ENCODE results near the gene FAM13C. TPM values are rescaled to one million over a fixed set of nuclear protein-coding genes. Genes with fewer than 3 reads are reported as not detected.

FAM13C gene
- polyA plus RNA-seq, 1 of the 3 experiments (the other 2 are of a cell fraction), result 7.6 TPM

- ChIA-PET CTCF (interaction anchor here (1.2 kb wide), 1 partner anchor 270 kb away, joined by 3 read pairs; no protein-coding TSS in a partner anchor), POLR2A (no interaction called here)
- Histone ChIP-seq H3K4me2 (no peak overlapping the region), H3F3A (replicated peaks; ENCODE audit: insufficient read depth) (no peaks in the 10 kb centered on the region), H3K9me2 (no peaks in the 10 kb centered on the region), H4K20me1 (ENCODE audit: insufficient read depth) (no peaks in the 10 kb centered on the region), H2AFZ (ENCODE audit: low read depth) (no peak overlapping the region), H3K9ac (no peak overlapping the region), H3K4me3 (ENCODE audit: low read depth in 2 of 2, low read length in 1 of 2) (no peak overlapping the region), H3K4me1 (ENCODE audit: control insufficient read depth in 1 of 2, insufficient read depth in 2 of 2, low read depth in 1 of 2, low read length in 1 of 2) (no peaks in the 10 kb centered on the region), H3K79me2 (ENCODE audit: insufficient read depth) (no peaks in the 10 kb centered on the region), H3K36me3 (replicated peaks in 1 of 2; ENCODE audit: control insufficient read depth in 1 of 2, insufficient read depth in 2 of 2, low read length in 1 of 2) (peaks cover 17 to 29% of the 10 kb centered on the region in 2 experiments), H3K27me3 (ENCODE audit: insufficient read depth) (no peaks in the 10 kb centered on the region), H3K9me3 (no peaks in the 10 kb centered on the region), H3K27ac (ENCODE audit: low read depth in 2 of 2, low read length in 1 of 2) (no peak overlapping the region)
- TF ChIP-seq FOXJ3 (CRISPR knock-in tag; IDR thresholded peaks at IDR 0.05) (no peak), POLR2AphosphoS5 (IDR thresholded peaks at IDR 0.05; ENCODE audit: low read depth, low read length) (no peak), CTCF (IDR thresholded peaks at IDR 0.05) (no peak), EZH2phosphoT487 (IDR thresholded peaks at IDR 0.05; ENCODE audit: borderline replicate concordance, low read depth) (no peak), USF1 (IDR thresholded peaks at IDR 0.05; ENCODE audit: borderline replicate concordance, low read depth) (no peak), RXRA (IDR thresholded peaks at IDR 0.05; ENCODE audit: borderline replicate concordance, low read depth) (no peak), RFX5 (IDR thresholded peaks at IDR 0.05; ENCODE audit: low read length) (no peak), TCF12 (IDR thresholded peaks at IDR 0.05) (no peak), MXI1 (IDR thresholded peaks at IDR 0.05; ENCODE audit: low read depth, low read length) (no peak), RCOR1 (IDR thresholded peaks at IDR 0.05; ENCODE audit: low read length) (no peak)
- TF ChIP-seq, protein P1, sequence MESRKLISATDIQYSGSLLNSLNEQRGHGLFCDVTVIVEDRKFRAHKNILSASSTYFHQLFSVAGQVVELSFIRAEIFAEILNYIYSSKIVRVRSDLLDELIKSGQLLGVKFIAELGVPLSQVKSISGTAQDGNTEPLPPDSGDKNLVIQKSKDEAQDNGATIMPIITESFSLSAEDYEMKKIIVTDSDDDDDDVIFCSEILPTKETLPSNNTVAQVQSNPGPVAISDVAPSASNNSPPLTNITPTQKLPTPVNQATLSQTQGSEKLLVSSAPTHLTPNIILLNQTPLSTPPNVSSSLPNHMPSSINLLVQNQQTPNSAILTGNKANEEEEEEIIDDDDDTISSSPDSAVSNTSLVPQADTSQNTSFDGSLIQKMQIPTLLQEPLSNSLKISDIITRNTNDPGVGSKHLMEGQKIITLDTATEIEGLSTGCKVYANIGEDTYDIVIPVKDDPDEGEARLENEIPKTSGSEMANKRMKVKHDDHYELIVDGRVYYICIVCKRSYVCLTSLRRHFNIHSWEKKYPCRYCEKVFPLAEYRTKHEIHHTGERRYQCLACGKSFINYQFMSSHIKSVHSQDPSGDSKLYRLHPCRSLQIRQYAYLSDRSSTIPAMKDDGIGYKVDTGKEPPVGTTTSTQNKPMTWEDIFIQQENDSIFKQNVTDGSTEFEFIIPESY (IDR thresholded peaks at IDR 0.05; ENCODE audit: borderline replicate concordance, low read depth), result no peak
- TF ChIP-seq, protein P2, sequence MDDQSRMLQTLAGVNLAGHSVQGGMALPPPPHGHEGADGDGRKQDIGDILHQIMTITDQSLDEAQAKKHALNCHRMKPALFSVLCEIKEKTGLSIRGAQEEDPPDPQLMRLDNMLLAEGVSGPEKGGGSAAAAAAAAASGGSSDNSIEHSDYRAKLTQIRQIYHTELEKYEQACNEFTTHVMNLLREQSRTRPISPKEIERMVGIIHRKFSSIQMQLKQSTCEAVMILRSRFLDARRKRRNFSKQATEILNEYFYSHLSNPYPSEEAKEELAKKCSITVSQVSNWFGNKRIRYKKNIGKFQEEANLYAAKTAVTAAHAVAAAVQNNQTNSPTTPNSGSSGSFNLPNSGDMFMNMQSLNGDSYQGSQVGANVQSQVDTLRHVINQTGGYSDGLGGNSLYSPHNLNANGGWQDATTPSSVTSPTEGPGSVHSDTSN (IDR thresholded peaks at IDR 0.05), result no peak
- no peak for DNase-seq
These were observed 42.5 kb downstream of the FAM13C start for GRCh38 chr10:59319854-59320253.

DNA sequence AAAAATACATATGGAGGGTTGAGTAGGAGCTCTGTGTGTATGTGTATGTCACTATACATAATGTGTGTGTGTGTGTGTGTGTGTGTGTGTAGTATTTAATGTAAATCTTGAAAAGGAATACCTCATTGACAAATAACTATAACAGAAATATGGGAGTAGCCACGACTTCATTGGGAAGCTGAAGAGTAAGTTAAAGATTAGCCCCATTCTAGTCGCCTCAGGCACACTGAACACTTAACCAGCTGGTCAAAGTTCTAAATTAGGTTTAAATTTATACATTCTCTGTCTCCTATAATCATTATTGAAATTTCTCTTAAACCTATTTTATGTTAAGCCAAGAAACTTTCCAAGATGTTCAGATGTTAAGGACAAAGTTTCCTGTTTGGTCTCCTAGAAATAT is 45.3 kb downstream of the FAM13C start:
- Histone ChIP-seq H3F3A (replicated peaks; ENCODE audit: insufficient read depth) (no peaks in the 10 kb centered on the region), H3K4me1 (ENCODE audit: control insufficient read depth in 1 of 2, insufficient read depth in 2 of 2, low read depth in 1 of 2, low read length in 1 of 2) (no peaks in the 10 kb centered on the region), H3K79me2 (ENCODE audit: insufficient read depth) (no peaks in the 10 kb centered on the region), H3K27me3 (ENCODE audit: insufficient read depth) (no peaks in the 10 kb centered on the region), H3K9me2 (no peaks in the 10 kb centered on the region), H3K9me3 (no peaks in the 10 kb centered on the region), H3K27ac (ENCODE audit: low read depth in 2 of 2, low read length in 1 of 2) (no peak overlapping the region), H3K36me3 (replicated peaks in 1 of 2; ENCODE audit: control insufficient read depth in 1 of 2, insufficient read depth in 2 of 2, low read length in 1 of 2) (peaks cover 9 to 17% of the 10 kb centered on the region in 2 experiments), H3K4me3 (ENCODE audit: low read depth in 2 of 2, low read length in 1 of 2) (no peak overlapping the region), H3K9ac (no peak overlapping the region), H3K4me2 (no peak overlapping the region), H4K20me1 (ENCODE audit: insufficient read depth) (no peaks in the 10 kb centered on the region), H2AFZ (ENCODE audit: low read depth) (no peak overlapping the region)
- TF ChIP-seq NFIC (IDR thresholded peaks at IDR 0.05; ENCODE audit: borderline replicate concordance) (no peak), YY1 (IDR thresholded peaks at IDR 0.05; ENCODE audit: low read depth) (no peak), USF1 (IDR thresholded peaks at IDR 0.05; ENCODE audit: borderline replicate concordance, low read depth) (no peak), RXRA (IDR thresholded peaks at IDR 0.05; ENCODE audit: borderline replicate concordance, low read depth) (no peak), FOXM1 (IDR thresholded peaks at IDR 0.05; ENCODE audit: low read depth) (no peak)
- CTCF ChIA-PET, result interaction anchor here (0.6 to 1.6 kb wide), 2 partner anchors 9 to 11 kb away, joined by 3 to 4 read pairs; no protein-coding TSS in a partner anchor
- 73% methylated on average over 2 of the region's 2 CpGs for WGBS (ENCODE audit: low lambda C conversion rate)
- POLR2A ChIA-PET, result no interaction called here
- no peak for DNase-seq
